ENCODE measurements around the gene PLD3.

DNA sequence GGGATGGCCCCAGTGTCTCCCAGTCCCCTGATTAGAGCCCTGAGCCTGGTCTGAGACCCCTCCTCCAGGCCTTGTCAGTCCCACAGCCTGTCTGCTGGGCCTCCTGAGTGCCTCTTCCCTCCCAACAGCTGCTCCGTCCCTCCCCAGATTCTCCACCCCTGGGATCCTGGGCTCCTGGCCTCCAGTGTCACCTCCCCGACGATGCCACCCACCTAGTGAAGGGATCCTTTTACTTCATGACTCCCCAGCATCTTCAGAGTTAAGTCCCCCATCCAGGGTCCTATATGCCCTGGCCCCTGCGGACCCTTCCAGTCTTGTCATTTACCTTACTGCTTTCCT lies 69.1 kb downstream of the PLD3 start:
- TF ChIP-seq EP300 (IDR thresholded peaks at IDR 0.05) (no peak), POLR2A (IDR thresholded peaks at IDR 0.05) (no peak)
- TF ChIP-seq, protein P1, sequence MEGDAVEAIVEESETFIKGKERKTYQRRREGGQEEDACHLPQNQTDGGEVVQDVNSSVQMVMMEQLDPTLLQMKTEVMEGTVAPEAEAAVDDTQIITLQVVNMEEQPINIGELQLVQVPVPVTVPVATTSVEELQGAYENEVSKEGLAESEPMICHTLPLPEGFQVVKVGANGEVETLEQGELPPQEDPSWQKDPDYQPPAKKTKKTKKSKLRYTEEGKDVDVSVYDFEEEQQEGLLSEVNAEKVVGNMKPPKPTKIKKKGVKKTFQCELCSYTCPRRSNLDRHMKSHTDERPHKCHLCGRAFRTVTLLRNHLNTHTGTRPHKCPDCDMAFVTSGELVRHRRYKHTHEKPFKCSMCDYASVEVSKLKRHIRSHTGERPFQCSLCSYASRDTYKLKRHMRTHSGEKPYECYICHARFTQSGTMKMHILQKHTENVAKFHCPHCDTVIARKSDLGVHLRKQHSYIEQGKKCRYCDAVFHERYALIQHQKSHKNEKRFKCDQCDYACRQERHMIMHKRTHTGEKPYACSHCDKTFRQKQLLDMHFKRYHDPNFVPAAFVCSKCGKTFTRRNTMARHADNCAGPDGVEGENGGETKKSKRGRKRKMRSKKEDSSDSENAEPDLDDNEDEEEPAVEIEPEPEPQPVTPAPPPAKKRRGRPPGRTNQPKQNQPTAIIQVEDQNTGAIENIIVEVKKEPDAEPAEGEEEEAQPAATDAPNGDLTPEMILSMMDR (IDR thresholded peaks at IDR 0.05): no peak
